Astrocyte (in vitro differentiated cells and primary cell): Measurements from ENCODE around the gene KAT2B.

ENCODE experiments used
- EZH2 ChIP-seq: IDR thresholded peaks from 2 replicates; pipeline ENCODE4 v1.6.1; 2012; ENCODE audit warnings: mild to moderate bottlenecking, low read length, inconsistent platforms; ENCODE audit not compliant: insufficient read depth
- TF ChIP-seq, protein P1 (sequence below): IDR thresholded peaks from 2 replicates; pipeline ENCODE4 v1.5.1; 2011; ENCODE audit warnings: low read depth, mild to moderate bottlenecking, inconsistent platforms, low read length, moderate library complexity; ENCODE audit not compliant: insufficient read depth

- TF ChIP-seq, protein P1, sequence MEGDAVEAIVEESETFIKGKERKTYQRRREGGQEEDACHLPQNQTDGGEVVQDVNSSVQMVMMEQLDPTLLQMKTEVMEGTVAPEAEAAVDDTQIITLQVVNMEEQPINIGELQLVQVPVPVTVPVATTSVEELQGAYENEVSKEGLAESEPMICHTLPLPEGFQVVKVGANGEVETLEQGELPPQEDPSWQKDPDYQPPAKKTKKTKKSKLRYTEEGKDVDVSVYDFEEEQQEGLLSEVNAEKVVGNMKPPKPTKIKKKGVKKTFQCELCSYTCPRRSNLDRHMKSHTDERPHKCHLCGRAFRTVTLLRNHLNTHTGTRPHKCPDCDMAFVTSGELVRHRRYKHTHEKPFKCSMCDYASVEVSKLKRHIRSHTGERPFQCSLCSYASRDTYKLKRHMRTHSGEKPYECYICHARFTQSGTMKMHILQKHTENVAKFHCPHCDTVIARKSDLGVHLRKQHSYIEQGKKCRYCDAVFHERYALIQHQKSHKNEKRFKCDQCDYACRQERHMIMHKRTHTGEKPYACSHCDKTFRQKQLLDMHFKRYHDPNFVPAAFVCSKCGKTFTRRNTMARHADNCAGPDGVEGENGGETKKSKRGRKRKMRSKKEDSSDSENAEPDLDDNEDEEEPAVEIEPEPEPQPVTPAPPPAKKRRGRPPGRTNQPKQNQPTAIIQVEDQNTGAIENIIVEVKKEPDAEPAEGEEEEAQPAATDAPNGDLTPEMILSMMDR: no peak
- no peak for TF ChIP-seq EZH2
Observed at GRCh38 chr3:20111836-20112235, 71.6 kb downstream of the KAT2B start.
